NCI-H2196 treated with DMSO at 0.1 percent for 48 hours (cell line): ENCODE measurements around the gene PPP2R5A.
"Not testable (repeated sequence)": the region's sequence is repeated elsewhere in the genome, so short reads cannot be mapped to it uniquely, and the experiment has no call there.

Experiments
- DNase-seq: peaks from one replicate; lab custom pipeline; 2025; ENCODE audit not compliant: unreplicated experiment; lab: John Stamatoyannopoulos, UW

PPP2R5A gene

GRCh38 chr1:212267017-212267416 lies 18.2 kb upstream of the PPP2R5A start:
- DNase-seq = no peak

- DNase-seq = no peak
Observed at GRCh38 chr1:212267460-212267859, 17.8 kb upstream of the PPP2R5A start.

GRCh38 chr1:212269306-212269705 lies 15.9 kb upstream of the PPP2R5A start:
- no peak for DNase-seq

- DNase-seq = no peak
Observed at GRCh38 chr1:212270564-212270963, 14.6 kb upstream of the PPP2R5A start.

GRCh38 chr1:212271234-212271633 lies 14.0 kb upstream of the PPP2R5A start:
- no peak for DNase-seq

- DNase-seq = no peak
Observed at GRCh38 chr1:212271823-212272485, 13.3 kb upstream of the PPP2R5A start.

- no peak for DNase-seq
Observed at GRCh38 chr1:212281590-212281989, 3.6 kb upstream of the PPP2R5A start.

- no peak for DNase-seq
Observed at GRCh38 chr1:212283741-212284140, 1.5 kb upstream of the PPP2R5A start.

- no peak for DNase-seq
Observed at GRCh38 chr1:212284332-212284743, 872 bp upstream of the PPP2R5A start.

- no peak for DNase-seq
Observed at GRCh38 chr1:212285685-212286555, 710 bp downstream of the PPP2R5A start.

GRCh38 chr1:212286556-212287131 lies 1.4 kb downstream of the PPP2R5A start:
- no peak for DNase-seq

- no peak for DNase-seq
Observed at GRCh38 chr1:212287261-212287895, 2.2 kb downstream of the PPP2R5A start.

GRCh38 chr1:212287995-212288394 lies 2.8 kb downstream of the PPP2R5A start:
- not testable (repeated sequence) for DNase-seq

- DNase-seq = no peak
Observed at GRCh38 chr1:212288615-212289014, 3.4 kb downstream of the PPP2R5A start.

- no peak for DNase-seq
Observed at GRCh38 chr1:212289262-212290077, 4.3 kb downstream of the PPP2R5A start.

GRCh38 chr1:212290608-212291007 lies 5.4 kb downstream of the PPP2R5A start:
- no peak for DNase-seq

- DNase-seq = peak; percentile 49
Observed at GRCh38 chr1:212291505-212292134, 6.4 kb downstream of the PPP2R5A start.

- no peak for DNase-seq
Observed at GRCh38 chr1:212292250-212293105, 7.3 kb downstream of the PPP2R5A start.

- DNase-seq = no peak
Observed at GRCh38 chr1:212293579-212293978, 8.4 kb downstream of the PPP2R5A start.
